ENCODE data around the gene TCF21. TPM values are rescaled to one million over a fixed set of nuclear protein-coding genes. Genes with fewer than 3 reads are reported as not detected.

The TCF21 gene
- total RNA-seq, 1 donor from 2014 or later = not detected

- no peak for DNase-seq
Observed at GRCh38 chr6:133889557-133890403, 867 bp downstream of the TCF21 start.

DNA sequence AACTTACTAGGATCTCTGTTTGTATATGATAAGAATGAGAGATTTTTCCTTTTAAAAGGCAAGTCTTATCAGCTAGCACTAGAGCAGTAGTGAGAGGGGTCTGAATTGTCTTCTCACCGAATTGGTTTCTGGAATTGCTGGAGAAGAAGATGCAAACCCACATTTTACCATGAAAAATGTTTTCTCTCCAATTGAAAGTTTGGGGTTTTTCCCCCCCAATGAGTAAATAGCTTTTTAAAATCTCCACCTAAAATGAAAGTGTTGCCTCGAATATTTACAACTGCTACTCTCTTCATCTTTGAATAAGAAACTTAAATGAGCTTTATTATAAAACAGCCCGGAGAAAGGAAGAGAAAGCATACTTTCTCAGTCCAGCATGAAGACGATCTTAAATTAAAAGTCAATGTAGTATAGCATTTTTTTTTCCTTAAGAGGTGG is 1.8 kb downstream of the TCF21 start:
- DNase-seq = no peak

DNA sequence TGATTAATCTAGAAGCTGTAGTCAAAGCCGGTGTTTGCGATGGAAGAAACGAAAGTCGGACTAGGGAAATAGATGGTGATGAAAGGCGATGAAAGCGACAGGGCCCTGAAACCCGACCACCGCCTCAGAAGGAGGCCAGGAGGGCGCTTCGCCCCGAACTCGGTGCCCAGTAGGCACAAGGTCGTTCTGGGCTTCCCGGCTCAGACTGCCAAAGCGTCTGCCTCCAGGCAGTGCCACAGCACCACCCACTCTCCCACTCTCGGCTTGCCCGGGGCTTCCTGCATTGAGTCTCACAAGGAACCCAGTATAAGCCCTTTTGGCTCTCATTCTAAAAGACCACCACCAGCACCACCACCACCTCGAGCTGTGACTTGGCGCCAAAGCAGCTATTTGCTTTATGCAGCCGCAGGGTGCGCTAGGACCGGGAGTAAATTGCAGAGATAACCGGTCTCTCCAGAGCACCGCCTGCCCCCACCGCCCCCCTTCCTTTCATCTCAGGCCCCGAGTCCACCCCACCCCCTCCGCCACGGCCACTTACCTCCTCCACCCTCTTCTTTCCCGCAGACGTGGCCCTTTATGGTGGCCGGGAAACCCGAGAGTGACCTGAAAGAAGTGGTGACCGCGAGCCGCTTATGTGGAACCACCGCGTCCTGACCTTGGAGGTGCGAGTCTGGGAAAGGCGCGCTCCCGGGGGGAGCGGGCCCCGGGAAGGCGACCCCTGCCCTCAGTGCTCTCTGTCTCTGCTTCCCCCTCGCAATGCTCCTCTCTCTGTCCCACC is 2.4 kb downstream of the TCF21 start:
- DNase-seq = no peak

- DNase-seq = no peak
Observed at GRCh38 chr6:133891927-133892812, 3.3 kb downstream of the TCF21 start.

DNA sequence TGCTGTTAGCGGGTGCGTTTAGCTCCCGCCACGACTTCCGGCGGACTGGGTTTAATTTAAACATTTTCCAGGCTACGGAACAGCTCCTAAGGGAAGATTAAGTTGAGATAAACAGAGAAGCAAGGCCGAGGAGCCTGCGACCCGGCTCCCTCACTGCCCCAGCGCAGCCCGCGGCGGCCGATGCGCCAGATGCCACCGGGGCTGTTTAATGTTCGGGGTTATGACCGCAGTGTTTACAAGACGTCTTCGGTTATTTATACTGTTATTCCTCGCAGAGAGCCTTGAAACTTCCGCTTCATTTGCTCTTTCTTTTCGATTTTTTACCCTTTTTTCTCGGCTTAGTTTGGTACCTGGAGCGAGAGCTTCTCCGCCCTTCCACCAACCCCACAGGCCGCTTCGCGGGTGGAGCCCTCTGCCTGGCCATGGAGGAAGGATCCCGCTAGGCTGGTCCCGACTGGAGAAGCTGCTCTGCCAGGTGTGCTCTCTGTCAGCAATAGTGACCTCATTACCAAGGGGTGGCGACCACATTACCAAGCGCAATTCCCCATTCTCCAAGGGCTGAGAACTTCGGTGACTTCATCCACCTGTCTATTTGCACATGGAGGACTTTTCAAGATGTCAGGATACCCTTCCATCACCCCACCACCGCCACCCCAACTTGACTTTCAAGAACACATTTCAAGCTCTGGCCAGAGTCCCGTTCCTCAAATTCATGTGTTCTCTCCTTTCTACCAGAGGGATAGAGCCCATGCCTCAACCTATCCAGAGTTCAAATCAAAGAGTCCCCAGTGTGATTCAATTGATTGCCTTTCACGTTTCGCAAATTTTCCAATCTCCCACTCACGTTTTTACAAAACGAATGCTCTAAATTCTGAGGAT is 4.1 kb downstream of the TCF21 start:
- DNase-seq = no peak

- no peak for DNase-seq
Observed at GRCh38 chr6:133893946-133894345, 5.0 kb downstream of the TCF21 start.

- DNase-seq = no peak
Observed at GRCh38 chr6:133894369-133894768, 5.5 kb downstream of the TCF21 start.

- DNase-seq = no peak
Observed at GRCh38 chr6:133894795-133895358, 6.0 kb downstream of the TCF21 start.

DNA sequence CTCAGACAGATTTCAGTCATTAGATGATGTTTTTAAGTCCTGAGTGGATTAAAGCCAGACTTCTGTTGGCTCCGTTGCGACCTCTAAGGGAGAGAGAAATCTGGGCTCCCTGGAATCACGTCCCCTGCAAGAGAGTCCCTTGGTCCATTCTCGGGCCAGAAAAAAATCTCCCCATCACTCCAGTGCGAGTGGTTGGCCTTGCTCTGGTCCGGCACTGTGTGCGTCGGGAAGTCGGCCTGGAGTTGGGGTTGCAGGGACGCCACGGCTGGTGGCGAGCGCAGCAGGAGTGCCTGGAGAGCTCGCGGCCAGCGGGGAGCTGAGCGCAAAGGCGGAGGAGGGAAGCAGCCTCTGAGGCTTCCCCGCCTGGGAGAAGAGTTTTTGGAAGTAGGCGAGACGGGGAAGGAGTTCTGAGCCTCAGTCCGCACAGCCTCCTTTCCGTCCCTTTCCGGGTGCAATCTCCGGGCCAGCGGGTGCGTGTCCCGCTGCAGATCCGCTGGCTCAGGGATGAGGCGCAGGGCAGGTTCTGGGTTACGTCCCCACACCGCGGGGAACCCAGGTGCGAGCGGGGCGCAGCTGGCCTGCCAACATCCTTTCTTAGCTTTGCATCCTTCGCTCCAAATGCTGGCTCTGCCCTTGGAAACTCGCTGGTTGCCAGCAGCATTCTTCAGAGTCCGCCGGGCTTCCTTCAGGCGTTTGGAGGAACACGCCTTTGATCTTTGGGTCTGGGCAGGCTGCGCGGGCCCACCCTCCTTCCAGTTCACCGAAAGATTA is 6.8 kb downstream of the TCF21 start:
- no peak for DNase-seq

DNA sequence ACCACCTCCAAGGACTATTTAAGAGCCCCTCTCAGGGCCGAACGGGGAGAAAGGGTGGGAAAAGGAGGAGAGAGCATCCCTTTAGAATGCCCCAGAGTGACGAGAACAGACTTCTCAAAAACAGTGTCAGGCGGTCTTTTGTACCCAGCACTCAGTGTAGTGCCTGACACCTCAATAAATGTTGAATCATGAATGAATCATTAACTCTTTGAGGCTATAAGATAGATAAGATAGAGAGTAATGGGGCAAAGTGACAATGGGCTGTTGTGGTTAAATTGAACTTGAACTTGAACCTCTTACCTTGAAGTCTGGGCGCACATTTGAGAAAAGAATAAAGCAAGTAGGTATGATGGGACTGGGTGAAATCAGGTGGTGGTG is 7.4 kb downstream of the TCF21 start:
- DNase-seq = no peak

DNA sequence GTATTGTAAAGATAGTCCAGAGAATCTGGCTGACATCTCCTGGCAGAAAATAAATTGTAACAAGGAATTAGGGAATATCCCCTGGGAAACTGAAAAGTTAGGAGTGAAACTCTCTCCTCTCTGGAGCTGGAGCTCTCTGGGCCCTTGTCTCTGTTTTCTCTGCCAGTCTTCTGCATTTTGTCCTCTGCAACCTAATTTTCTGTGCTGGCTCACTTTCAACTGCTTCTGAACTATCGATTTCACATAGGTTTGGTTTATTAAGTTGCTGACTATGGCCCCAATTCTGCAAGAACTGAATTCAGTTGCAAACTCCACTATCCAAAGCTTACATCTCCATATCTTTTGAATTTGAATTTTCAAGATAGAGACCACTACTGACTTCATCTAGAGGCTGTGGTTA is 9.3 kb downstream of the TCF21 start:
- DNase-seq = no peak

DNA sequence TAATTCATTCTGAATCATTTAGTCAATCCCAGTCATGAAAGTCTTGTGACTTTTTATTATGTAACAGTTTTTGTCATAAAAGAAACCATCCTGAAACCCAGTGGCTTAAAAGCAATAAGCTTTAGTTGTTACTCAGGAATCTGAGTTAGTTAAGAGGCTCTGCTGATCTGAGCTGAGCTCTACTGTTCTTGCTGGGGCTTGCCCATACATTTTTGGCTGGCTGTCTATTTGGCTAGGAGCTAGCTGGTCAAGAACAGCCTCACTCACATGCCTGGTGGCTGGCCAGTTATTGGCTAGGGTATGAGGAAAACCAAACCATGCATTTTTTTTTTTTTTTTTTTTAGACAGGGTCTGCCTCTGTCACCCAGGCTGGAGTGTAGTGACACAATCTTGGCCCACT is 10.6 kb downstream of the TCF21 start:
- no peak for DNase-seq

DNA sequence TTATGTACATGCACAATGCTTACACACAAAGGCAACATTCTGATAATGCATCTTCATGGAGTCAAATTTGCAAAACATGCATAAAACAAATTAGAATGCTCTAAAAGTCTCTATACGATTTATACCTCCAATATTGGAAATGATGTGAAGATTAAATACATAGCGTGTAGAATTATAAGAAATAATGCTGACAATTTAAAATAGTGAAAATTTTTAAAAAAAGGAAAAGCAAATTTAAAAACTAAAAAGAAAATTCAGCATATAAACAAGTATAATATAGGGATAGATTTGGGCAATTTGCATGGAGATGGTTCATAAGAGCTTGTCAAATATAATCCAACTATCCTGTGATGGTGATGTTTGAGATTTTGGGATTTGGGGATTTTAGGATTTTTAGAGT is 14.9 kb downstream of the TCF21 start:
- no peak for DNase-seq

DNA sequence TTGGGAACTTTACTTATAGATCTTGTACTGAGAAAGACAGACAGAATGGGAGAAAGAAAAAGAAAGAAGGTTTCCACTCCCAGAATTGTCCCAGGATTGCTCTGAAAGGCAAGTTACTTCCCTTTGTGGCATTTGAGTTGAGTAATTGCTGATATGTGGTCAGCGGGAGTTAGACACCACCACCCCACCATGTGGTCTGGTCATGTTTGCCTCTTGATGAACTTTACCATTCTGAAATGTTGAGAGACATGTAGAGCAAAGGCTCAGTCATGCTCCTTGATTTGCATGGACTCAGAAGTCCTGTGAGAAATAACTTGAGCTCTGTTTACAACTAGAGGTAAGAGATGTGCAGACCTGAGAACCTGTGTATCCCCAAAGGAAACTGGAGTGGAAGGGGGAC is 17.1 kb downstream of the TCF21 start:
- DNase-seq = no peak

DNA sequence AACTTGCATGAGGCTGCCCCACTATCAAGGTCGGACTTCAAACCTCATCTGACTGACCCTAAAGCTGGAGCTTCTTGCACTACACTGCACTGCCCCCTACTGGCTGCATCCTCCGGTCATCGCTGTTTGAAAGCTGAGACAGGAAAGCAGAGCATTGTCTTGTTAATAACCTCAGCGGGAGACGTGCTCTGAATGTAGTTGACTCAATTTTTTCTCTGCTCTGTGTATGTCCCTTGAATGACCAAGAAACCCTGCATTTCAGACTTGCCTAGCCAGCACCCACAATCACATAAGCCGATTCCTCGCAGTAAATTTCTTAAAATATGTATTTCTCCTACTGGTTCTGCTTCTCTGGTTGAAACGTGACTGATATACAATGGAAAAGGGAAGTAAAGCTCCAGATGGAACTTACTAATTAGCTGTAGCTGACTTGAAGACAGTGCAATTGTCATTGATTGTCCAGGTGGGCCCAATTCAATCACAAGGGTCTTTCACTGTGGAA is 27.8 kb downstream of the TCF21 start:
- DNase-seq = peak; percentile 41

- no peak for DNase-seq
Observed at GRCh38 chr6:133917781-133918180, 28.9 kb downstream of the TCF21 start.

DNA sequence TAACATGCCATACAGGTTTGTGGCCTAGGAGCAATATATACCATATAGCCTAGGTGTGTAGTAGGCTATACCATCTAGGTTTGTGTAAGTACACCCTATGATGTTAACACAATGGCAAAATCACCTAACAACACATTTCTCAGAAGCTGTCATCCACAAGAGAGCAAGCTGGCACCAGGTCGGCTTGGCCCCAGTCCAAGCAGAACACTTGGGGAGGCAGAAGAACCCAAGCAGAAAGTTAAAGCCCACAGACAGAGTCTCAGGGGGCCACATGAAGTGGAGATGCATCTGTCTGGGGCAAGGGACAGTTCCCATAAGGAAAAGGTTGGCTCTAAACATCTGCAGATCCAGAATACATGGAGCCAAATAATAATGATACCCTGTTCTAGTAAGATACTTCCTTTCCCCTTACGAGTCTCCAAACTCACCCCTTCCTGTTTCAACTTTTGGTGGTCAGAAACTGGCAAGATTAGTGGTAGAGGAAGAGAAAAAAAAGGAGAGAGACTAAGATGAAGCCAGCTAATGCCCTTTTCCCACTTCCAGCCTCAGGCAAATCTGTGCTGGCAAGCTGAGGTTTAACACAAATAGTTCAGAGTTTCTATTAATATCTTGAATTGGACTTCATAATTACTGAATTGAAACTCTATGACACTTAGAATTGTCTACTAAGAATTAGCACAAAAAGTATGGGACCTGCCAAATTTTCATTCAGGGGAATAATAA is 29.5 kb downstream of the TCF21 start:
- DNase-seq = no peak

DNA sequence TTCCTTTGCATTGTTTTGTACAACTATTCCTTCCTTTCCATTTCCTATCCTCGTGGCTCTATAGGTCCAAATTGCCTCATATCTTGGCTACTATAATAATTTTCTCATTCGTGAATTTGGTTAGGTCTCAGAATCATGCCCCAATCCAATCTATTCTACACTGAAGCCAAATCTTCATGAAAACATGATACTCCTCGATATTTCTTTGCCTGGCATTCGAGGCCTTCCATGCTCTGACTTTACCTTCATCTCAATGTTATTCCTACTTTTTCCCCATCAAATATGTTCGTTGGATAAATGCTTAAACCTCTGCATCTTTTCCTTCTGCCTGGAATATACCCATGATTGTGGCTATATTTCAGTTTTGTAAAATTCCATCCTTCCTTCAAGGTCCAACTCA is 30.4 kb downstream of the TCF21 start:
- DNase-seq = no peak

GRCh38 chr6:133921249-133921859 is 32.4 kb downstream of the TCF21 start:
- DNase-seq = peak; percentile 21

All from skin of body (tissue), 2 donors.